Lower leg skin (tissue), 4 donors: ENCODE results near the gene XYLT1. TPM values are rescaled to one million over a fixed set of nuclear protein-coding genes. Genes with fewer than 3 reads are reported as not detected.

Experiments
- DNase-seq, 2 donors: peaks; one replicate each; pipeline ENCODE4 v3.0.0-alpha.2; 2019; ENCODE audit warnings: low spot score in 2 of 2
- H3K4me3 ChIP-seq: fragments of 200-600 bp; sonication (generic); 2 replicates; pipeline ENCODE4 v1.5.1; 2017; ENCODE audit warnings: mild to moderate bottlenecking, low read depth; ENCODE audit not compliant: poor library complexity, severe bottlenecking
- POLR2A ChIP-seq, 2 donors: fragments of 450-650 bp; IDR thresholded peaks; one replicate each; pipeline ENCODE4 v1.6.1; 2016 to 2017; ENCODE audit warnings: antibody characterized with exemption in 2 of 2, mild to moderate bottlenecking in 1 of 2, moderate library complexity in 1 of 2
- WGBS, 2 donors: methylation state at CpG; one replicate each; pipeline ENCODE4 v1.1.5; 2018; 5-methylcytosine and 5-hydroxymethylcytosine counted together
- intact Hi-C: fragments of 100-400 bp; cut with DNase I; formaldehyde crosslinking; loops from one replicate; pipeline ENCODE4 v1.15.0; 2023; ENCODE audit warnings: low total_unique reads
- total RNA-seq, 4 donors: library from RNA; depleted of rRNA; stranded (reverse); fragments of >200 nt; gene quantifications; one replicate each; pipeline ENCODE4 v1.1.0, GENCODE V29; 2016
- TF ChIP-seq, protein P1 (sequence below), 3 donors: fragments of 450-650 bp; IDR thresholded peaks; one replicate each; pipeline ENCODE4 v1.5.1; 2016; ENCODE audit warnings: antibody characterized with exemption in 3 of 3, mild to moderate bottlenecking in 3 of 3, moderate library complexity in 2 of 3

The XYLT1 gene
- total RNA-seq, 4 donors from 2014 or later = 17.2 to 20.3 (median 19.7) TPM

DNA sequence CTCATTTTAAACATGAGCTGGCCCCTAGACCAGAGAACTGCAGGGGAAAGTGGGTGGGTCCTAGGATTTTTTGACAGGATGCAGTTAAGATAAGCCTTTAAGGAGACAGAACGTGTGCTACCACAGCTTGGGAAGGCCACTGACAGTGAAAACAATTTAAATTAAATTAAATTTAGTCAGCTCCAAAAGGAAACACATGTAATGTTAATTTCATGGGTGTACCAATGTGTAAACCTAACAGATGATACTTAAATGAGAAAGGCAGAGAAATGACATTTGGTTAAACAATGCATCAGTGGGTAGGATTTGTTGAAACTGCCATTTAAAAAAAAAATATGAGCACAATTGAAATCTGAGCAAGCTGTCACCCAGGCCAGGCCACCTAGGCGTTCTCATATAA, 250.8 kb downstream of the XYLT1 start:
- DNase-seq = no peak
- WGBS, 2 donors = 77 to 80% methylated on average over 2 of the region's 2 CpGs
- no peak for TF ChIP-seq POLR2A (IDR thresholded peaks at IDR 0.05)
- TF ChIP-seq, protein P1, sequence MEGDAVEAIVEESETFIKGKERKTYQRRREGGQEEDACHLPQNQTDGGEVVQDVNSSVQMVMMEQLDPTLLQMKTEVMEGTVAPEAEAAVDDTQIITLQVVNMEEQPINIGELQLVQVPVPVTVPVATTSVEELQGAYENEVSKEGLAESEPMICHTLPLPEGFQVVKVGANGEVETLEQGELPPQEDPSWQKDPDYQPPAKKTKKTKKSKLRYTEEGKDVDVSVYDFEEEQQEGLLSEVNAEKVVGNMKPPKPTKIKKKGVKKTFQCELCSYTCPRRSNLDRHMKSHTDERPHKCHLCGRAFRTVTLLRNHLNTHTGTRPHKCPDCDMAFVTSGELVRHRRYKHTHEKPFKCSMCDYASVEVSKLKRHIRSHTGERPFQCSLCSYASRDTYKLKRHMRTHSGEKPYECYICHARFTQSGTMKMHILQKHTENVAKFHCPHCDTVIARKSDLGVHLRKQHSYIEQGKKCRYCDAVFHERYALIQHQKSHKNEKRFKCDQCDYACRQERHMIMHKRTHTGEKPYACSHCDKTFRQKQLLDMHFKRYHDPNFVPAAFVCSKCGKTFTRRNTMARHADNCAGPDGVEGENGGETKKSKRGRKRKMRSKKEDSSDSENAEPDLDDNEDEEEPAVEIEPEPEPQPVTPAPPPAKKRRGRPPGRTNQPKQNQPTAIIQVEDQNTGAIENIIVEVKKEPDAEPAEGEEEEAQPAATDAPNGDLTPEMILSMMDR (IDR thresholded peaks at IDR 0.05) = no peak
- H3K4me3 ChIP-seq = no peak overlapping the region
- intact Hi-C loops = loop anchor here (10.0 kb wide), 1 partner anchor 255 kb away; the partner anchor contains the start of gene XYLT1

DNA sequence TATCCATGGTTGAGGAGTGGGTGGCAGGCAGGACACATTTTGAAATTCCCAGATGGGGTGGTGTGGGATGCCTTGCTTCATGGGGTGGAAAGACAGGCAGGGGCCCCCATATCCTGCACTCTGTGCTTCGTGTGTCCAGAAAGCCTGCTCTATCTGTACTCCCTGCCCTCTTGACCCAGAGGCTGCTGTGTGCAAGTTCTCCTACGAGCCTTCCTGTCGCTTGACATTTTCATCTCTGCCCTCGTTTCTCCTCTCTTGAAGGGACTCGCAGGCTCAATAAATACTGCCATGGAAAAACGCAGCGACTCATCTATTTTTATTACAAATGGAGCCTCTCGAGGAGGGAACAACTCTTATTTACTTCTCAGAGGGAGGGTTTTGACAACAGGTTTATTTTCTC, 254.8 kb downstream of the XYLT1 start:
- H3K4me3 ChIP-seq = no peak overlapping the region
- TF ChIP-seq, protein P1 (IDR thresholded peaks at IDR 0.05) = no peak
- intact Hi-C loops = no loop called here
- DNase-seq = no peak
- WGBS, 2 donors = 86 to 89% methylated on average over 8 of the region's 8 CpGs

DNA sequence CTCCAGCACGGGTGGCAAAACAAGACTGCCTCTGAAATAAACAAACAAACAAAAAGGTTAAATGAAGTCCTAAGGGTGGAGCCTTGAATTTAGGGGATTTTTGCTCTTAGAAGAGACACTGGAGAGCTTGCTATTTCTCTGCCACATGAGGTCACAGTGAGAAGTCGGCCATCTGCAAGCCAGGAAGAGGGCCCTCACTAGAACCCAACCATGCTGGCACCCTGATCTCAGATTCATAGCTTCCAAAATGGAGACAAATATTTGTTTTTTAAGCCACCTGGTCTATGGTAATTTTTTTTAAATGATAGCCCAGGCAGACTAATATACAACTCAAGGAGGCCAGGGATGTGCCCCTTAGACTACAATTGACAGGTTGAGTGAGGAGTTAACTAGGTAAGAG, 255.5 kb downstream of the XYLT1 start:
- no peak overlapping the region for H3K4me3 ChIP-seq
- TF ChIP-seq, protein P1 (IDR thresholded peaks at IDR 0.05) = no peak
- WGBS, 2 donors = 90% methylated on average over 2 of the region's 2 CpGs
- DNase-seq = no peak
- intact Hi-C loops = no loop called here

DNA sequence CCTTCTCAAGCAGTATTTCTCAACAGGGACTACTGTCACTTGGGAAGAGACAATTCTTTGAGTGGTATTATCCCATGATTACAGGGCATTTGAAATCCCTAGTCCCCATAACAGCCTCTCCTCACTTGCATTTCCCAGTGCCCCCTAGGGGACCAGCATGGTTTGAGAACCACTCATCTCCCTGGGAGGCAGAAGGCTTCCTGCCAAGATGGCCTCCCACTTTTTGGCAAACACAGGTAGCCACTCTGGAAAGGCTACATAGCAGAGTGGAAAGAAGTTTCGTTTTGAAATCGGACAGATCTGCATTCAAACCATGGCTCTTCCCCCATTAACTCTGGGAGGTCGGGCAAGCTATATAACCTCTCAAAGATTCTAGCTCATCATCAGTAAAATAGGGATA, 256.8 kb downstream of the XYLT1 start:
- DNase-seq = no peak
- TF ChIP-seq, protein P1 (IDR thresholded peaks at IDR 0.05) = no peak
- no peak for TF ChIP-seq POLR2A (IDR thresholded peaks at IDR 0.05)
- H3K4me3 ChIP-seq = no peak overlapping the region
- 91 to 98% methylated on average over 3 of the region's 3 CpGs for WGBS, 2 donors
- intact Hi-C loops = no loop called here

DNA sequence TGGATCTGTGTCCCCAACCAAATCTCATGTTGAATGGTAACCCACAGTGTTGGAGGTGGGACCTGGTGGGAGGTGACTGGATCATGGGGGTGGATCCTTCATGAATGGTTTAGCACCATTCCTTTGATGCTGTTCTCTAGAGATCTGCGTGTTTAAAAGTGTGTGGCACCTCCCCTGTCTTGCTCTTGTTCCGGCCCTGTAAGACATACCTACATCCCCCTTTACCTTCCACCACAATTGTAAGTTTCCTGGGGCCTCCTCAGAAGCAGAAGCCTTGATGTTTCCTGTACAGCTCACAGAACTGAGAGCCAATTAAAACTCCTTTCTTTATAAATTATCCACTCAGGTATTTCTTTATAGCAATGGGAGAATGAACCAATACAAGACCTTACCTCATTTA, 257.7 kb downstream of the XYLT1 start:
- 94 to 96% methylated on average over 2 of the region's 2 CpGs for WGBS, 2 donors
- TF ChIP-seq, protein P1 (IDR thresholded peaks at IDR 0.05) = no peak
- TF ChIP-seq POLR2A (IDR thresholded peaks at IDR 0.05) = no peak
- no peak for DNase-seq
- H3K4me3 ChIP-seq = no peak overlapping the region
- intact Hi-C loops = no loop called here

DNA sequence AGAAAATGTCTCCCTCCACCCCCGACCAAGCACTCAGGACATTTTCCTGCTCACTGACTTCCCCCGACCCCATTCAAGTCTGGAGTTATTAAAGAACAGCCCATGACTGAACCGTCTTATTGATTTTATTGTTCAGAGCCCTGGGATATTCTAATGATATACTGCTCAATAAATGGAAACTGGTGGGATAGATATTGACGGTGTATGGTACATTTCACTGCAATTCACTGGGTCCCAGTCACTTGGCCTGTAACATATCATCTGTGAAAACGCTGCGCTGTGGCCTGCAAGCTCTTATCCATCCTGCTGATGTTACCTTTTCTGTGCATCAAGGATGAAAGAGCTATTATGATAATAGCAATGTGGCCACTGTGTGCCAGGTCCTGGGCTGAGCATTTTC, 258.2 kb downstream of the XYLT1 start:
- intact Hi-C loops = no loop called here
- DNase-seq = no peak
- WGBS, 2 donors = 77 to 79% methylated on average over 6 of the region's 6 CpGs
- TF ChIP-seq, protein P1 (IDR thresholded peaks at IDR 0.05) = no peak
- TF ChIP-seq POLR2A (IDR thresholded peaks at IDR 0.05) = no peak
- no peak overlapping the region for H3K4me3 ChIP-seq
